ENCODE results near the gene GSTO1.

GSTO1 gene

DNA sequence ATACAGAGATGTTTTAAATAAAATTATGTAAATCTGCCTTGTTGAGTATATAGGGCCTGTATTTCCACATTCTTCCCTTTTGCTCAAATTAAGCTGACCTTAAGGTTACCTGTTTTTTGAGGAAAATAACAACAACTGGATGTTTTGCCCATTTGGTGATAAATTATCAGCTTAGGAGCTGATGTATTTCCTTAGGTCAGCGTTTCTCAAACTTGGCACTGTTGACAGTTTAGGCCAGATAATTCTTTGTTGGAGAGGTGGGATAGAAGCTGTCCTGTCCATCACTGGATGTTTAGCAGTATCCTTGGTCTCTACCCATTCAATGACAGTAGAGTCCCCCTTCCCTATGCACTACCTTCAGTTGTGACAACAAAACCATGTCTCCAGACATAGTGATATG lies 21.5 kb downstream of the GSTO1 start:
- FAIRE-seq, result no peak
- TF ChIP-seq POLR2A (IDR thresholded peaks at IDR 0.05; ENCODE audit: low read depth, low read length), result no peak
- no peak for DNase-seq (ENCODE audit: insufficient read length, low spot score)

DNA sequence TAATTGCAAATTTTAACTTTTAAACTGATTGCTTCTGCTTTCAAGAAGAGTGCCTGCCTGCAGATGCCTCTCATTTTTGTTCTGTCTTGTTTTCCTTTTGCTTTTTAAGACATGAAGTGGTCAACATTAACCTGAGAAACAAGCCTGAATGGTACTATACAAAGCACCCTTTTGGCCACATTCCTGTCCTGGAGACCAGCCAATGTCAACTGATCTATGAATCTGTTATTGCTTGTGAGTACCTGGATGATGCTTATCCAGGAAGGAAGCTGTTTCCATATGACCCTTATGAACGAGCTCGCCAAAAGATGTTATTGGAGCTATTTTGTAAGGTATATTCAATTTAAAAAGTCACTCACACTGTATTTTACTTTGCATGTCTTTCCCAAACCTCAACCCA lies 23.1 kb downstream of the GSTO1 start:
- DNase-seq (ENCODE audit: insufficient read length, low spot score) (no peak), FAIRE-seq (no peak)
- TF ChIP-seq POLR2A (IDR thresholded peaks at IDR 0.05; ENCODE audit: low read depth, low read length), result no peak

DNA sequence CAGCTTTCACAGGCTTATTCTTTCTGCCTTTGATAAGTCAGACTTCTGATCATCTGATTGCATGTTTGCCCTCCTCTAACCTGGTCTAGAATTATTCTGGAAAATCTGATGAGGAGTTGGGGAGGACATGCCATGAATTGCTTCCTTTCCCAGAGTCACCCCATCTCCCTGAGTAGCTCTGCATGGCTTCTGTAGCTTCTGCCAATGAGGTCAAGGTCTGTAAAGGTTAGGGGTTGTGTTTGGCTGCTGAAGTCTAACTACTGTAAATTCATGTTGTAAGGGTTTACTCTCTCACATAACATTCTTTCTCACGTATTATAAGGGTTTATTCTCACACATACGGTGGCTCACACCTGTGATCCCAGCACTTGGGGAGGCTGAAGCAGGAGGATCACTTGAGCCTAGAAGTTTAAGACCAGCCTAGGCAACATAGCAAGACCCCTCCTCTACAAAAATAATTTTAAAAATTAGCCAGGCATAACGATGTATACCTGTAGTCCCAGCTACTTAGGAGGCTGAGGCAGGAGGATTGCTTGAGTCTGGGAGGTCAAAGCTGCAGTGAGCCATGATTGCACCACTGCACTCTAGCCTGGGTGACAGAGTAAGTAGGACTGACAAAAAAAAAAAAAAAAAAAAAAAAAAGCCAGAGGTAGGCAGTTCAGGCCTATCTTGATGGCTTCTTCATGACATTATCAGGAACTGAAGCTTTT lies 25.0 kb downstream of the GSTO1 start:
- TF ChIP-seq POLR2A (IDR thresholded peaks at IDR 0.05; ENCODE audit: low read depth, low read length), result no peak
- FAIRE-seq (no peak), DNase-seq (ENCODE audit: insufficient read length, low spot score) (no peak)

GRCh38 chr10:104281694-104282093 lies 27.0 kb downstream of the GSTO1 start:
- DNase-seq (ENCODE audit: insufficient read length, low spot score) (no peak), FAIRE-seq (no peak)
- TF ChIP-seq POLR2A (IDR thresholded peaks at IDR 0.05; ENCODE audit: low read depth, low read length), result no peak

DNA sequence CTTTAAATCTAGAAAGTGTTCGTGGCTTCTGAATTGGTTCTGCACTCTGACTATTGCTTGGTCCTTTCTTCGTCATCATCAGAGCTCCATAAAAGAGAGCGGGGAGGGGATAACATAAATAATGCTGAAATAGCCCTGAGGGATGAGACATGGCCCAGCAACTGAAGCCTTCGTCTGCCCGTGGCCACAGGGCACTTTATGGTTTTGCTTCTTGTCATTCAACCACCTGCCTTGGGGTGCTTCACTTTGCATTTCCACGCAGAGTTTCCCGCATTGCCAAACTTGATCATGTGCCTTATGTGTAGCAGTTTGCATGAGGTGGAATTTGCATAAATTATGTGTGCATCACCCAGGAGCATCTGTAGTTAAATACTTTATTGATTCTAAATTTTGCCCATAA lies 30.2 kb downstream of the GSTO1 start:
- DNase-seq (ENCODE audit: insufficient read length, low spot score), result no peak
- TF ChIP-seq POLR2A (IDR thresholded peaks at IDR 0.05; ENCODE audit: low read depth, low read length), result no peak
- no peak for FAIRE-seq

GRCh38 chr10:104286939-104287338 lies 32.2 kb downstream of the GSTO1 start:
- no peak for DNase-seq (ENCODE audit: insufficient read length, low spot score)
- TF ChIP-seq POLR2A (IDR thresholded peaks at IDR 0.05; ENCODE audit: low read depth, low read length), result no peak
- no peak for FAIRE-seq

- no peak for TF ChIP-seq POLR2A (IDR thresholded peaks at IDR 0.05; ENCODE audit: low read depth, low read length)
- no peak for DNase-seq (ENCODE audit: insufficient read length, low spot score)
These were observed 33.7 kb downstream of the GSTO1 start for GRCh38 chr10:104288355-104288754.

GRCh38 chr10:104291439-104291951 lies 36.8 kb downstream of the GSTO1 start:
- DNase-seq (ENCODE audit: insufficient read length, low spot score) (peak; percentile 84), FAIRE-seq (peak; percentile 87)
- no peak for TF ChIP-seq POLR2A (IDR thresholded peaks at IDR 0.05; ENCODE audit: low read depth, low read length)

More at GRCh38 chr10:104288355-104288754, 33.7 kb downstream of the GSTO1 start:
- no peak for FAIRE-seq

- no peak for FAIRE-seq
- no peak for TF ChIP-seq POLR2A (IDR thresholded peaks at IDR 0.05; ENCODE audit: low read depth, low read length)
- no peak for DNase-seq (ENCODE audit: insufficient read length, low spot score)
These were observed 38.3 kb downstream of the GSTO1 start for GRCh38 chr10:104293011-104293410.

- no peak for TF ChIP-seq POLR2A (IDR thresholded peaks at IDR 0.05; ENCODE audit: low read depth, low read length)
- FAIRE-seq, result no peak
These were observed 39.2 kb downstream of the GSTO1 start for GRCh38 chr10:104293781-104294321.

DNA sequence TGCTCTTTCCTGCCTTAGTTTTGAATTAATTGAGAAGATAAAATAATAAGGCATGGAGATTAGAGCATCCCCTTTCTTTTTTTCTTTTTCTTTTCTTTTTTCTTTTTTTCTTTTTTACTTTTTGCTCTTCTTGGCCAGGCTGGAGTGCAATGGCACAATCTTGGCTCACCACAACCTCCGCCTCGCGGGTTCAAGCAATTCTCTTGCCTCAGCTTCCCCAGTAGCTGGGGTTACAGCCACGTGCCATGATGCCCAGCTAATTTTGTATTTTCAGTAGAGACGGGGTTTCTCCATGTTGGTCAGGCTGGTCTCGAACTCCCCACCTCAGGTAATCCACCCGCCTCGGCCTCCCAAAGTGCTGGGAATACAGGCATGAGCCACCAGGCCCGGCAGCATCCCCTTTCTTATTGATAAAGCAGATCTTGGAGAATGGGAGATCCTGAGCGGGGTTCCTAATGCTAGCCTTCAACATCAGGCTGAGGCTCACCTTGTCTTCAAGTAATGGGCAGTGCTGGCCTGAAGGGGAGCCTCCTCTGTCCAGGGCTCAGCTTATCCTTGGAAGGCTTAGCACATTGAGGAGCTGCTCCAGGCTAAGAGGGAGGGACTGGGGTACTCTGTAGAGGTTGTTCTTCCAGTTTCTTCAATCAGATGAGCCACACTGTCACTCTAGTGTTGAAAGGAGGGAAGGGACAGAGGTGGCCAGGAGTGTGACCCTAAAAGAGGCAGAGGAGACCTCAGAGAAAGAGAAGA lies 42.2 kb downstream of the GSTO1 start:
- DNase-seq (ENCODE audit: insufficient read length, low spot score) (no peak), FAIRE-seq (no peak)
- TF ChIP-seq POLR2A (IDR thresholded peaks at IDR 0.05; ENCODE audit: low read depth, low read length), result no peak

More at GRCh38 chr10:104293781-104294321, 39.2 kb downstream of the GSTO1 start:
- DNase-seq (ENCODE audit: insufficient read length, low spot score), result no peak

DNA sequence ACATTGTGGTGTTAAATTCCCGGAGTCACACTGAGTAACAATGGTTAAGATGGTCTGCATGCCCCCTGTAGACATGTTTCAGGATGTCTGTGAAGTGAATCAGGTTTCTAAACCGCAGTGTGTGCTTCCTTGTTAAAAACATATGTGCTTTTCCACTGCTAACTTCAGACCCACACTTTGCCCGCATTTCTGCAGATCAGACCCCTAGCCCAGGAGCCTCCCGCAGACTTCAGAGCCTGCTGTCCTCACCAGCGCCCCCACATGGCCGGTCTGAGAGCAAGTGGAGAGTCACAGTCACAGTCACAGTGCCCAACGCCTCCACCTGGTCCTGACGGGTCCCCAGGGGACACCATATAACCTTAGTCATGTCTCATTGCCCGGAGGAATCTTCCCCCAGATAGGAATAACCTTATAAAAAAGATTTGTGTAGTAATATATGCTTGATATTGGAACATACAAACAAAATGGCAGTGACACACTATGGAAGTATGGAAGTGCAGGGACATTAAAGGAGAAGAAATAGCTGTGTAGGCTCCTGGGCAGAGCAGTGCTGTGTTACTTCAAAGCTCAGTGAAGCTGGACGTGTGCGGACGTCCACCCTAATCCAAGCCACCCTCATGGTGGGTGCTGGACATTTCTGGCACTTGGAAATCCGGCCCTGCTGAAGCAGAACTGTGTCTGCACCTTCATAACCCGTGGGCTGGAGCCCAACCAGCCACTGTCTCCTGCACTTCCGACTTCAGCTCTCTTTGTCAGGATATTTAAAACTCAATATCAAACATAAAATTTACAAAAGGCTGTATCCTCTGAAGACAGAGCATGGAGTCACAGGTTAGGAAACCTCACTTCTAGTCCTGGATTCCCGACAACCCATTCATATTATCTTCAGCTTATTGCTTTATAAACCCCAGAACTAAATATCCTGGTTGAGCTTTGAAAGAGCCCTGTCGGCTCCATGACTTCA lies 43.3 kb downstream of the GSTO1 start:
- no peak for TF ChIP-seq POLR2A (IDR thresholded peaks at IDR 0.05; ENCODE audit: low read depth, low read length)
- no peak for FAIRE-seq

More for the DNA sequence above, 43.3 kb downstream of the GSTO1 start:
- no peak for DNase-seq (ENCODE audit: insufficient read length, low spot score)
